KBM-7 (cell line): Measurements from ENCODE around the gene ABCD1.
"Not testable (repeated sequence)": the region's sequence is repeated elsewhere in the genome, so short reads cannot be mapped to it uniquely, and the experiment has no call there.

Experiments
- DNase-seq: peaks from one replicate; pipeline ENCODE4 v3.0.0-alpha.2; 2015
- in situ Hi-C: fragments of 300-500 bp; cut with MboI; formaldehyde crosslinking; loops from 2 replicates; pipeline ENCODE4 v1.14.3; 2020; ENCODE audit warnings: low sequenced_read_pairs, low pct_unique_long_range_greater_than_20kb, mixed read lengths

The ABCD1 gene

GRCh38 chrX:153724252-153725038 lies at the start of gene ABCD1, which contains the start of gene BCAP31:
ABCD1 (plus strand) TSS chrX:153724856; CDS start chrX:153725267, 411 bp downstream.
BCAP31 (minus strand) TSS chrX:153724387; CDS start chrX:153723244, 1,143 bp downstream.
- in situ Hi-C loops: no loop called here
- DNase-seq: peak; percentile 95

- in situ Hi-C loops: no loop called here
- no peak for DNase-seq
Measured at GRCh38 chrX:153681175-153681574, 43.5 kb upstream of the ABCD1 start.

GRCh38 chrX:153683486-153683885 lies 41.2 kb upstream of the ABCD1 start:
- DNase-seq, in situ Hi-C loops: not testable (repeated sequence)

- in situ Hi-C loops: no loop called here
- no peak for DNase-seq
Measured at GRCh38 chrX:153684467-153685155, 40.0 kb upstream of the ABCD1 start.

GRCh38 chrX:153685156-153685536 lies 39.5 kb upstream of the ABCD1 start:
- in situ Hi-C loops: no loop called here
- no peak for DNase-seq

GRCh38 chrX:153685751-153686696 lies 38.6 kb upstream of the ABCD1 start:
- in situ Hi-C loops: no loop called here
- DNase-seq: peak; percentile 47

- no peak for DNase-seq
- in situ Hi-C loops: no loop called here
Measured at GRCh38 chrX:153686711-153687110, 37.9 kb upstream of the ABCD1 start.

GRCh38 chrX:153687121-153688039 lies 37.3 kb upstream of the ABCD1 start, which contains the start of gene SLC6A8:
SLC6A8 (plus strand) TSS chrX:153687926; CDS start chrX:153688575, 649 bp downstream.
- in situ Hi-C loops: no loop called here
- DNase-seq: peak; percentile 58

GRCh38 chrX:153688071-153688470 lies 36.6 kb upstream of the ABCD1 start:
- no peak for DNase-seq
- in situ Hi-C loops: no loop called here

GRCh38 chrX:153688506-153688905 lies 36.1 kb upstream of the ABCD1 start:
- no peak for DNase-seq
- in situ Hi-C loops: no loop called here

GRCh38 chrX:153688911-153689590 lies 35.6 kb upstream of the ABCD1 start:
- no peak for DNase-seq
- in situ Hi-C loops: no loop called here

- DNase-seq: no peak
- in situ Hi-C loops: no loop called here
Measured at GRCh38 chrX:153689654-153690465, 34.8 kb upstream of the ABCD1 start.

GRCh38 chrX:153690466-153690865 lies 34.2 kb upstream of the ABCD1 start:
- in situ Hi-C loops: no loop called here
- DNase-seq: no peak

GRCh38 chrX:153691032-153691827 lies 33.4 kb upstream of the ABCD1 start:
- in situ Hi-C loops, DNase-seq: not testable (repeated sequence)

GRCh38 chrX:153692003-153692402 lies 32.7 kb upstream of the ABCD1 start:
- in situ Hi-C loops: no loop called here
- no peak for DNase-seq

GRCh38 chrX:153692611-153693156 lies 32.0 kb upstream of the ABCD1 start:
- in situ Hi-C loops: no loop called here
- no peak for DNase-seq
